SU-DHL-6 (cell line): Measurements from ENCODE around the gene GALR1.

ENCODE experiments used
- CTCF ChIP-seq: fragments of 200-600 bp; sonication (generic); IDR thresholded peaks from one replicate; pipeline ENCODE4 v1.5.1; 2017; ENCODE audit warnings: antibody characterized with exemption, mild to moderate bottlenecking, low read length, moderate library complexity; ENCODE audit not compliant: insufficient read depth, poor library complexity, severe bottlenecking
- EZH2phosphoT487 ChIP-seq: fragments of 200-600 bp; sonication (generic), shearing (Covaris generic); conservative IDR thresholded peaks from 2 replicates; pipeline ENCODE4 v1.6.1; 2018; ENCODE audit warnings: mild to moderate bottlenecking, antibody characterized with exemption, low read length, moderate library complexity, mixed read lengths

- TF ChIP-seq CTCF (no peak), EZH2phosphoT487 (no peak)
Observed at GRCh38 chr18:77268456-77268855, 18.8 kb downstream of the GALR1 start.
